HEK293 (cell line): ENCODE results near the gene UBTD1.

Source experiments
- CTCF ChIA-PET: fragments of 350-600 bp; formaldehyde crosslinking; extraction: SDS; loops from one replicate; lab custom pipeline; 2021; ENCODE audit warnings: antibody characterized with exemption; lab: Yijun Ruan, JAX
- POLR2A ChIA-PET: fragments of 300-600 bp; formaldehyde crosslinking; extraction: SDS; loops from one replicate; lab custom pipeline; 2020; ENCODE audit warnings: antibody characterized with exemption, inconsistent platforms; lab: Yijun Ruan, JAX
- H3K27ac ChIP-seq: fragments of 200-500 bp; sonication (Bioruptor generic); 2 replicates; pipeline ENCODE4 v1.5.1; 2014; ENCODE audit warnings: low read depth, low read length, control low read depth, inconsistent platforms; ENCODE audit errors: extremely low read depth
- H3K36me3 ChIP-seq, 2 experiments: fragments of 200-500 bp in 1 of 2; sonication (Bioruptor generic) in 1 of 2; 1 replicate in 1 of 2; 2 replicates in 1 of 2; pipeline ENCODE4 v1.5.1; 2014 to 2017; ENCODE audit warnings: inconsistent platforms in 2 of 2, low read length in 2 of 2; ENCODE audit not compliant: control insufficient read depth in 2 of 2, insufficient read depth in 1 of 2
- H3K4me1 ChIP-seq: fragments of 200-500 bp; sonication (Bioruptor generic); 2 replicates; pipeline ENCODE4 v1.5.1; 2014; ENCODE audit warnings: mild to moderate bottlenecking, low read length, inconsistent platforms; ENCODE audit not compliant: control insufficient read depth, insufficient read depth
- H3K4me3 ChIP-seq: 2 replicates; pipeline ENCODE4 v1.5.1; 2011; ENCODE audit warnings: low read depth, mild to moderate bottlenecking, control low read depth, low read length, moderate library complexity
- H3K9me3 ChIP-seq: fragments of 200-500 bp; sonication (Bioruptor generic); 2 replicates; pipeline ENCODE4 v1.5.1; 2014; ENCODE audit warnings: low read depth, low read length, inconsistent platforms; ENCODE audit not compliant: control insufficient read depth, insufficient read depth
- FEZF1 ChIP-seq: fragments of 450-650 bp; formaldehyde crosslinking; IDR thresholded peaks from 2 replicates; pipeline ENCODE4 v1.5.1; 2016; ENCODE audit warnings: missing biosample characterization, missing genetic modification characterization
- GLIS2 ChIP-seq: fragments of 450-650 bp; formaldehyde crosslinking; IDR thresholded peaks from 2 replicates; pipeline ENCODE4 v1.5.1; 2016; ENCODE audit warnings: missing biosample characterization, missing genetic modification characterization
- MYNN ChIP-seq: fragments of 450-650 bp; formaldehyde crosslinking; IDR thresholded peaks from 2 replicates; pipeline ENCODE4 v1.5.1; 2016; ENCODE audit warnings: missing biosample characterization, missing genetic modification characterization, borderline replicate concordance
- RBAK ChIP-seq: fragments of 450-650 bp; formaldehyde crosslinking; IDR thresholded peaks from 2 replicates; pipeline ENCODE4 v1.5.1; 2016; ENCODE audit warnings: missing biosample characterization, missing genetic modification characterization
- SCRT1 ChIP-seq: fragments of 450-650 bp; formaldehyde crosslinking; IDR thresholded peaks from 2 replicates; pipeline ENCODE4 v1.5.1; 2016; ENCODE audit warnings: missing biosample characterization, missing genetic modification characterization, borderline replicate concordance
- WT1 ChIP-seq: fragments of 450-650 bp; formaldehyde crosslinking; IDR thresholded peaks from 2 replicates; pipeline ENCODE4 v1.5.1; 2016; ENCODE audit warnings: missing biosample characterization, missing genetic modification characterization
- ZBTB11 ChIP-seq: fragments of 450-650 bp; formaldehyde crosslinking; conservative IDR thresholded peaks from 2 replicates; pipeline ENCODE4 v1.5.1; 2016; ENCODE audit warnings: low read depth, missing biosample characterization, missing genetic modification characterization
- ZBTB17 ChIP-seq: fragments of 450-650 bp; formaldehyde crosslinking; IDR thresholded peaks from 2 replicates; pipeline ENCODE4 v1.5.1; 2016; ENCODE audit warnings: missing biosample characterization, missing genetic modification characterization
- ZBTB21 ChIP-seq: fragments of 450-650 bp; formaldehyde crosslinking; IDR thresholded peaks from 2 replicates; pipeline ENCODE4 v1.5.1; 2017; ENCODE audit warnings: missing biosample characterization, missing genetic modification characterization
- ZNF138 ChIP-seq: fragments of 450-650 bp; formaldehyde crosslinking; IDR thresholded peaks from 2 replicates; pipeline ENCODE4 v1.5.1; 2016; ENCODE audit warnings: missing biosample characterization, missing genetic modification characterization, borderline replicate concordance
- ZNF148 ChIP-seq: fragments of 450-650 bp; formaldehyde crosslinking; IDR thresholded peaks from 2 replicates; pipeline ENCODE4 v1.5.0; 2017; ENCODE audit warnings: missing biosample characterization, missing genetic modification characterization, borderline replicate concordance
- ZNF19 ChIP-seq: fragments of 450-650 bp; formaldehyde crosslinking; IDR thresholded peaks from 2 replicates; pipeline ENCODE4; 2016; ENCODE audit warnings: missing biosample characterization, missing genetic modification characterization, low read depth
- ZNF214 ChIP-seq: fragments of 450-650 bp; formaldehyde crosslinking; IDR thresholded peaks from 2 replicates; pipeline ENCODE4 v1.5.1; 2017; ENCODE audit warnings: missing biosample characterization, mild to moderate bottlenecking, missing genetic modification characterization, borderline replicate concordance
- ZNF221 ChIP-seq: fragments of 450-650 bp; formaldehyde crosslinking; IDR thresholded peaks from 2 replicates; pipeline ENCODE4 v1.5.1; 2017; ENCODE audit warnings: missing biosample characterization, missing genetic modification characterization, borderline replicate concordance
- ZNF37A ChIP-seq: fragments of 450-650 bp; IDR thresholded peaks from 2 replicates; pipeline ENCODE4 v1.5.1; 2018; ENCODE audit warnings: missing biosample characterization, missing genetic modification characterization
- ZNF423 ChIP-seq: fragments of 450-650 bp; formaldehyde crosslinking; IDR thresholded peaks from 2 replicates; pipeline ENCODE4 v1.5.1; 2016; ENCODE audit warnings: missing biosample characterization, missing genetic modification characterization
- ZNF48 ChIP-seq: fragments of 450-650 bp; formaldehyde crosslinking; IDR thresholded peaks from 2 replicates; pipeline ENCODE4 v1.5.1; 2016; ENCODE audit warnings: missing biosample characterization, missing genetic modification characterization
- ZNF560 ChIP-seq: fragments of 450-650 bp; formaldehyde crosslinking; IDR thresholded peaks from 2 replicates; pipeline ENCODE4 v1.5.1; 2017; ENCODE audit warnings: missing biosample characterization, missing genetic modification characterization, borderline replicate concordance
- ZNF654 ChIP-seq: fragments of 450-650 bp; formaldehyde crosslinking; IDR thresholded peaks from 2 replicates; pipeline ENCODE4 v1.5.1; 2016; ENCODE audit warnings: low read depth, missing biosample characterization, missing genetic modification characterization
- ZNF791 ChIP-seq: fragments of 450-650 bp; formaldehyde crosslinking; IDR thresholded peaks from 2 replicates; pipeline ENCODE4 v1.5.1; 2016; ENCODE audit warnings: missing biosample characterization, missing genetic modification characterization
- ZNF837 ChIP-seq: fragments of 450-650 bp; formaldehyde crosslinking; IDR thresholded peaks from 2 replicates; pipeline ENCODE4 v1.5.1; 2016; ENCODE audit warnings: missing biosample characterization, missing genetic modification characterization
- TF ChIP-seq, protein P1 (sequence below): fragments of 450-650 bp; formaldehyde crosslinking; IDR thresholded peaks from 2 replicates; pipeline ENCODE4 v1.5.1; 2016; ENCODE audit warnings: missing biosample characterization, missing genetic modification characterization
- TF ChIP-seq, protein P2 (sequence below): fragments of 450-650 bp; formaldehyde crosslinking; IDR thresholded peaks from 2 replicates; pipeline ENCODE4 v1.5.1; 2016; ENCODE audit warnings: missing biosample characterization, missing genetic modification characterization

Gene UBTD1

DNA sequence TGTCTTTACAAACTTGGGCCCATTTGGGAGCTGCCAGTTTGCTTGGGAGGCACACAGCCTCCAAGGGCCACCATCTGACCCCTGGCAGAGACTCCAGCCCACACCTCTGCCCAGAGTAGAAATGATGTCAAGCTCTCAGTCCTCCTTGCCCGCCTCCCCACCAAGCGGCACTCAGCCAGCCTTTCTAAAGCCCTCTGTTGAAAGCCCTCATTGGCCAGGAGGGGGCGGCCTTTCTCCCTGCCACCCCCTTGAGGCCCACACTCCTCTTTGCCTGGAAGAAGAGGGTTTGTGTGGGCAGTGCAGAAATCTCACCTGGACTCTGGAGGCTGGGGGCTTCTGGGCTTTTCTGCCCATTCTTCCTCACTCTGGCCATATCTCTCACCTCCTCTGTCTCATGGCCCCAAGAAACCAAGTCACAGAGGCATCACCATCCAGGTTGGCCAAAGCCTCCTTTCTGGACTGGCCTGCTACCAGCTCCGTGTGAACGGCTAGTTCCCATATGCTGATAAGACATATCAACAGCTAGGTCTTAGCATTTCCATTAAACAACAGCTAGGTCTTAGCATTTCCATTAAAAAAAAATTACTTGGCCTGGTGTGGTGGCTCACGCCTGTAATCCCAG lies 36.1 kb downstream of the UBTD1 start (continued):
- TF ChIP-seq ZBTB21 (tag by site-specific recombination) (no peak), ZNF19 (no peak), ZNF654 (tag by site-specific recombination) (peak; percentile 57), ZNF37A (tag by site-specific recombination) (no peak), ZNF221 (tag by site-specific recombination) (no peak), FEZF1 (tag by site-specific recombination) (no peak), ZNF560 (no peak), GLIS2 (tag by site-specific recombination) (no peak), MYNN (tag by site-specific recombination) (no peak)

DNA sequence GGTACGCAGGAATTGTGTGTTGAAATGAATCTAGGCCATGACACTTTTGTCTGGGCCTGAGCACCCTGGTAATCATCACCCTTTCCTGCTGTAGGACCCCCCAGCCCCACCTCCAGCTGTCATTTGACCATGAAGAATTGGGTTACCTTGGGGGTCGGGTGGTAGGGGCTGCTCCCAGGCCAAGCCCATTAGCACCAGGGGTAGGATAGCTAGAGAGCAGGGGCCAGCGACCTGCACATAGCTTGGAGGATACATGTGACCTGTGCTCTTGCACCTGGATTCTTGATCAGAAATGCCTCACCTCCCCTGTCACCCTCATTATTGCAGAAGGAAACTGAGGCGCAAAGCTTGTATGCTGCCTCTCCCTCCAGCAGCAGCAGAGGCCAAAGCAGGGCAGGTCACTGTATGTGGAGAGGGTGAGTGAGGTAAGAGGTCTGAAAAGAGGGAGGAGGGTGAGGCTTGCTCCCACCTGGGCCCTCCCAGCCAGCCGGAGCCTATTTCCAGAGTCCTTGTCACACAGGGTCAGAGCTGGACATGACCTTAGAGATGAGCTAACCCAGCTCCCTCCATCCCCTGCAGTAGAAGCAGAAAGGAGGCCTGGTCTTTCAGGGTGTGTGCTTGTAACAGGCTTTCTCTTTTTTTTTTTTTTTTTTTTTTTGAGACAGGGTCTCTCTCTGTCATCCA lies 38.6 kb downstream of the UBTD1 start:
- ChIA-PET POLR2A (no interaction called here), CTCF (interaction anchor here (0.8 to 5.7 kb wide), 4 partner anchors 9 to 86 kb away, joined by 3 to 27 read pairs (median 14); no protein-coding TSS in a partner anchor)
- Histone ChIP-seq H3K4me1 (no peaks in the 10 kb centered on the region), H3K27ac (no peak overlapping the region), H3K36me3 (no peaks in the 10 kb centered on the region), H3K4me3 (no peak overlapping the region), H3K9me3 (no peaks in the 10 kb centered on the region)
- TF ChIP-seq ZNF138 (tag by site-specific recombination) (no peak), ZNF148 (tag by site-specific recombination) (no peak), ZNF48 (tag by site-specific recombination) (no peak), WT1 (tag by site-specific recombination) (no peak)
- TF ChIP-seq, protein P1, sequence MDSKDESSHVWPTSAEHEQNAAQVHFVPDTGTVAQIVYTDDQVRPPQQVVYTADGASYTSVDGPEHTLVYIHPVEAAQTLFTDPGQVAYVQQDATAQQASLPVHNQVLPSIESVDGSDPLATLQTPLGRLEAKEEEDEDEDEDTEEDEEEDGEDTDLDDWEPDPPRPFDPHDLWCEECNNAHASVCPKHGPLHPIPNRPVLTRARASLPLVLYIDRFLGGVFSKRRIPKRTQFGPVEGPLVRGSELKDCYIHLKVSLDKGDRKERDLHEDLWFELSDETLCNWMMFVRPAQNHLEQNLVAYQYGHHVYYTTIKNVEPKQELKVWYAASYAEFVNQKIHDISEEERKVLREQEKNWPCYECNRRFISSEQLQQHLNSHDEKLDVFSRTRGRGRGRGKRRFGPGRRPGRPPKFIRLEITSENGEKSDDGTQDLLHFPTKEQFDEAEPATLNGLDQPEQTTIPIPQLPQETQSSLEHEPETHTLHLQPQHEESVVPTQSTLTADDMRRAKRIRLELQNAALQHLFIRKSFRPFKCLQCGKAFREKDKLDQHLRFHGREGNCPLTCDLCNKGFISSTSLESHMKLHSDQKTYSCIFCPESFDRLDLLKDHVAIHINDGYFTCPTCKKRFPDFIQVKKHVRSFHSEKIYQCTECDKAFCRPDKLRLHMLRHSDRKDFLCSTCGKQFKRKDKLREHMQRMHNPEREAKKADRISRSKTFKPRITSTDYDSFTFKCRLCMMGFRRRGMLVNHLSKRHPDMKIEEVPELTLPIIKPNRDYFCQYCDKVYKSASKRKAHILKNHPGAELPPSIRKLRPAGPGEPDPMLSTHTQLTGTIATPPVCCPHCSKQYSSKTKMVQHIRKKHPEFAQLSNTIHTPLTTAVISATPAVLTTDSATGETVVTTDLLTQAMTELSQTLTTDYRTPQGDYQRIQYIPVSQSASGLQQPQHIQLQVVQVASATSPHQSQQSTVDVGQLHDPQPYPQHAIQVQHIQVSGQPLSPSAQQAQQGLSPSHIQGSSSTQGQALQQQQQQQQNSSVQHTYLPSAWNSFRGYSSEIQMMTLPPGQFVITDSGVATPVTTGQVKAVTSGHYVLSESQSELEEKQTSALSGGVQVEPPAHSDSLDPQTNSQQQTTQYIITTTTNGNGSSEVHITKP, result 0 out of 2 replicates have a peak, but pooled peaks have one; percentile 21

GRCh38 chr10:97538411-97538810 lies 39.7 kb downstream of the UBTD1 start:
- H3K4me1 ChIP-seq, result peaks cover 8% of the 10 kb centered on the region; the same call in 1 of the 2 replicates
- no peak overlapping the region for H3K4me3 ChIP-seq
- H3K9me3 ChIP-seq, result no peaks in the 10 kb centered on the region
- ChIA-PET CTCF (interaction anchor here (0.6 to 5.7 kb wide), 5 partner anchors 9 to 132 kb away, joined by 3 to 27 read pairs (median 3); no protein-coding TSS in a partner anchor), POLR2A (no interaction called here)
- no peak overlapping the region for H3K27ac ChIP-seq
- H3K36me3 ChIP-seq, result no peaks in the 10 kb centered on the region
- TF ChIP-seq RBAK (tag by site-specific recombination) (no peak), ZNF791 (tag by site-specific recombination) (no peak), ZBTB11 (tag by site-specific recombination) (no peak), SCRT1 (tag by site-specific recombination) (no peak), ZNF214 (tag by site-specific recombination) (no peak), ZNF837 (no peak), ZNF423 (tag by site-specific recombination) (no peak), ZBTB17 (tag by site-specific recombination) (no peak)
- TF ChIP-seq, protein P2, sequence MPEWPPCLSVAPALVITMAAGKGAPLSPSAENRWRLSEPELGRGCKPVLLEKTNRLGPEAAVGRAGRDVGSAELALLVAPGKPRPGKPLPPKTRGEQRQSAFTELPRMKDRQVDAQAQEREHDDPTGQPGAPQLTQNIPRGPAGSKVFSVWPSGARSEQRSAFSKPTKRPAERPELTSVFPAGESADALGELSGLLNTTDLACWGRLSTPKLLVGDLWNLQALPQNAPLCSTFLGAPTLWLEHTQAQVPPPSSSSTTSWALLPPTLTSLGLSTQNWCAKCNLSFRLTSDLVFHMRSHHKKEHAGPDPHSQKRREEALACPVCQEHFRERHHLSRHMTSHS, result no peak
